Testis (tissue), 3 donors: ENCODE measurements around the gene SLF2. TPM values are rescaled to one million over a fixed set of nuclear protein-coding genes. Genes with fewer than 3 reads are reported as not detected.

ENCODE experiments used
- DNase-seq: peaks from one replicate; pipeline ENCODE4 v3.0.0-alpha.2; 2019
- H3K27ac ChIP-seq, 2 donors: fragments of 200-600 bp; sonication (generic); one replicate each; pipeline ENCODE4 v1.5.1; 2019
- H3K27me3 ChIP-seq: fragments of 200-600 bp; sonication (generic); one replicate; pipeline ENCODE4 v1.5.1; 2019
- H3K36me3 ChIP-seq: fragments of 200-600 bp; sonication (generic); one replicate; pipeline ENCODE4 v1.5.1; 2017; ENCODE audit warnings: low read depth; ENCODE audit errors: missing control alignments
- H3K4me1 ChIP-seq: fragments of 200-600 bp; sonication (generic); one replicate; pipeline ENCODE4 v1.5.1; 2019
- H3K4me3 ChIP-seq, 2 donors: fragments of 200-600 bp; sonication (generic); one replicate each; pipeline ENCODE4 v1.5.1; 2017 to 2019
- H3K9me3 ChIP-seq: fragments of 200-600 bp; sonication (generic); one replicate; pipeline ENCODE4 v1.5.1; 2017
- POLR2A ChIP-seq: fragments of 450-650 bp; IDR thresholded peaks from one replicate; pipeline ENCODE4 v1.6.1; 2017; ENCODE audit warnings: antibody characterized with exemption, mild to moderate bottlenecking, moderate library complexity
- WGBS, 2 donors: methylation state at CpG; one replicate each; pipeline ENCODE4 v1.1.5; 2018; 5-methylcytosine and 5-hydroxymethylcytosine counted together
- intact Hi-C: fragments of 100-400 bp; cut with DNase I; formaldehyde crosslinking; loops from one replicate; pipeline ENCODE4 v1.15.1; 2023; ENCODE audit warnings: low total_unique reads
- polyA plus RNA-seq: library from polyadenylated mRNA; stranded (reverse); fragments of 350-450 nt; fragmentation: Illumina TruSeq; extraction: RNeasy Lipid Tissue Mini Kit (QIAGEN cat#74804); gene quantifications from one replicate; pipeline ENCODE4 v1.2.3, GENCODE V29; 2014; ENCODE audit warnings: low read depth, low replicate concordance; ENCODE audit not compliant: insufficient read depth
- total RNA-seq, 2 donors: library from RNA; depleted of rRNA; stranded (reverse); fragments of >200 nt; gene quantifications; one replicate each; pipeline ENCODE4 v1.2.3, GENCODE V29; 2016
- TF ChIP-seq, protein P1 (sequence below), 3 experiments: fragments of 450-650 bp in 2 of 3; fragments of 200-600 bp in 1 of 3; sonication (generic) in 1 of 3; IDR thresholded peaks; one replicate each; pipeline ENCODE4 v1.5.1; 2016 to 2019; ENCODE audit warnings: antibody characterized with exemption in 3 of 3, mild to moderate bottlenecking in 2 of 3, moderate library complexity in 1 of 3

The SLF2 gene
- total and polyA plus RNA-seq, 3 donors from 2014 or later = 42.6 to 171 (median 150) TPM

DNA sequence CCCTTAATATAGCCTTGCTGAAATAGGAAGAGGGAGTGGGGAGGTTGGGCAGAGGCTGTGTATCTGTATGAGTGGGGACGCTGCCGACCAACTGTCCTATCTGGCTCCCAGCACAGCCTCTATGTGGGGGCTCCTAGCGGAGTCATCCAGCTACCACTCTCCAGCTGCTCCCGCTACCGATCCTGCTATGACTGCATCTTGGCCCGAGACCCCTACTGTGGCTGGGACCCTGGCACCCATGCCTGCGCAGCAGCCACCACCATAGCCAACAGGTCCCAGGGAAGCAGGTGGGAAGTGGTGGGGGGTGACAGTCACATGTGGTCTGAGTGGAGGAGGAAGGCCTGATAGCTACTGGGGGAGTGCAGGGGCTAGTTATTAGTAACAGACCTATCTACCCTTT is 67.9 kb downstream of the SLF2 start:
- no peaks in the 10 kb centered on the region for H3K27me3 ChIP-seq
- no peak overlapping the region for H3K4me3 ChIP-seq
- TF ChIP-seq, protein P1, sequence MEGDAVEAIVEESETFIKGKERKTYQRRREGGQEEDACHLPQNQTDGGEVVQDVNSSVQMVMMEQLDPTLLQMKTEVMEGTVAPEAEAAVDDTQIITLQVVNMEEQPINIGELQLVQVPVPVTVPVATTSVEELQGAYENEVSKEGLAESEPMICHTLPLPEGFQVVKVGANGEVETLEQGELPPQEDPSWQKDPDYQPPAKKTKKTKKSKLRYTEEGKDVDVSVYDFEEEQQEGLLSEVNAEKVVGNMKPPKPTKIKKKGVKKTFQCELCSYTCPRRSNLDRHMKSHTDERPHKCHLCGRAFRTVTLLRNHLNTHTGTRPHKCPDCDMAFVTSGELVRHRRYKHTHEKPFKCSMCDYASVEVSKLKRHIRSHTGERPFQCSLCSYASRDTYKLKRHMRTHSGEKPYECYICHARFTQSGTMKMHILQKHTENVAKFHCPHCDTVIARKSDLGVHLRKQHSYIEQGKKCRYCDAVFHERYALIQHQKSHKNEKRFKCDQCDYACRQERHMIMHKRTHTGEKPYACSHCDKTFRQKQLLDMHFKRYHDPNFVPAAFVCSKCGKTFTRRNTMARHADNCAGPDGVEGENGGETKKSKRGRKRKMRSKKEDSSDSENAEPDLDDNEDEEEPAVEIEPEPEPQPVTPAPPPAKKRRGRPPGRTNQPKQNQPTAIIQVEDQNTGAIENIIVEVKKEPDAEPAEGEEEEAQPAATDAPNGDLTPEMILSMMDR (IDR thresholded peaks at IDR 0.05) = no peak
- no peak for TF ChIP-seq POLR2A
- H3K9me3 ChIP-seq = no peaks in the 10 kb centered on the region
- H3K36me3 ChIP-seq = no peaks in the 10 kb centered on the region
- H3K4me1 ChIP-seq = no peaks in the 10 kb centered on the region
- H3K27ac ChIP-seq = no peak overlapping the region
- intact Hi-C loops = no loop called here
- 84 to 93% methylated on average over 4 to 7 of the region's 7 CpGs for WGBS, 2 donors
- no peak for DNase-seq

DNA sequence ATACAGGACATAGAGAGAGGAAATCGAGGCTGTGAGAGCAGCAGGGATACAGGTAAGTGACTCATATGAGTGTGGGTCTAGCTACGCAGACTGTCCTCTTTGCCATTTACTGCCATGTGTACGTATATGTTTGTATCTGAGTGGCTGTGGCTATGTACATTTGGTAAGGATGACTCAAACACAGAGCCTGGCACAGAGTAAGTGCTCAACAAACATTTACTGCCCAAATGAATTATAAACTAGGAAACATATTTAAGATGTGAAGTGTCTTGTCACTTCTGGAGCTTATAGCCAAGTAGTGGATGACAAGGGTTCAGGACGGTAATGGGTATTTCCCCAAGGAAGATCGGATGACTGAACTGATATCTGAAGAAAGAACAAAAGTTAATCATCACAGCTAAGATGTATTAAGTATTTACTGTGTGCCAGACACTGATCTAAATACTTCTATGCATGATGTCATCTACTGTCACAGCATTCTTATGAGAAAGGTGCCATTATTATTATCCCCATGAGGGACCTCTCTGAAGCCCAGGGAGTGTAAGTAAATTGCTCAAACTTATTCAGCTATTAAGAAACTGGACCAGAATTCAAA is 68.5 kb downstream of the SLF2 start:
- Histone ChIP-seq H3K4me1 (peaks cover 4% of the 10 kb centered on the region), H3K4me3 (no peak overlapping the region), H3K27ac (no peak overlapping the region), H3K9me3 (no peaks in the 10 kb centered on the region), H3K36me3 (no peaks in the 10 kb centered on the region), H3K27me3 (no peaks in the 10 kb centered on the region)
- TF ChIP-seq POLR2A = no peak
- TF ChIP-seq, protein P1 (IDR thresholded peaks at IDR 0.05) = no peak
- 79 to 91% methylated on average over 5 of the region's 5 CpGs for WGBS, 2 donors
- DNase-seq = no peak
- intact Hi-C loops = no loop called here

DNA sequence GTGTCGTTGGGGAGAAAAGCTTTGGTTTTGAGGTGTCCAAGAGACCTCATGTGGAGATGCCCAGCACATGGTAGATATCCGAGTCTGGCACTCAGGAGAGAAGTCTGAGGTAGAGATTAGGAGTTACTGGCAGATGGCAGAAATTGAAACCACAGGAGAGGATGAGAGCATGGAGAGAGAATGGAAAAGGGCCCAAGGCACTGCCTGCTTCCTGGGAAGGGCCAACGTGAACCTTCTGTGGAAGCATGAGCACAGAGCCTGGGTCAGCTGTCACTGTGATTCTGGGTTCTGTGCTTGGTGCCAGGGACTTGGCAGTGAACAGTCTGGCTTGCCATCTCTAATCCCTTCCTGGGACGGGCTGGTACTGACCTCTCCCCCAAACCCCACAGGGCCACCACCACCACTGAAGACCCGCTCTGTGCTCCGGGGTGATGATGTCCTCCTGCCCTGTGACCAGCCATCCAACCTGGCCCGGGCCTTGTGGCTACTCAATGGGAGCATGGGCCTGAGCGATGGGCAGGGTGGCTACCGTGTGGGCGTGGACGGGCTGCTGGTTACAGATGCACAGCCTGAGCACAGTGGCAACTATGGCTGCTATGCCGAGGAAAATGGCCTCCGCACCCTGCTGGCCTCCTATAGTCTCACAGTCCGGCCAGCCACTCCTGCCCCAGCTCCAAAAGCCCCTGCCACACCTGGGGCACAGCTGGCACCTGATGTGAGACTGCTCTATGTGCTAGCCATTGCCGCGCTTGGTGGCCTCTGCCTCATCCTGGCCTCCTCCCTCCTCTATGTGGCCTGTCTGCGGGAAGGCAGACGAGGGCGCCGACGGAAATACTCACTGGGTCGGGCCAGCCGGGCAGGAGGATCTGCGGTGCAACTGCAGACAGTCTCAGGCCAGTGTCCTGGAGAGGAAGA is 70.4 kb downstream of the SLF2 start:
- no peak overlapping the region for H3K27ac ChIP-seq
- DNase-seq = no peak
- no peaks in the 10 kb centered on the region for H3K36me3 ChIP-seq
- H3K4me1 ChIP-seq = peaks cover 15% of the 10 kb centered on the region
- TF ChIP-seq, protein P1 (IDR thresholded peaks at IDR 0.05) = no peak
- TF ChIP-seq POLR2A = no peak
- no peak overlapping the region for H3K4me3 ChIP-seq
- H3K9me3 ChIP-seq = no peaks in the 10 kb centered on the region
- WGBS, 2 donors = 79 to 92% methylated on average over 4 to 24 of the region's 24 CpGs
- H3K27me3 ChIP-seq = no peaks in the 10 kb centered on the region
- intact Hi-C loops = no loop called here

DNA sequence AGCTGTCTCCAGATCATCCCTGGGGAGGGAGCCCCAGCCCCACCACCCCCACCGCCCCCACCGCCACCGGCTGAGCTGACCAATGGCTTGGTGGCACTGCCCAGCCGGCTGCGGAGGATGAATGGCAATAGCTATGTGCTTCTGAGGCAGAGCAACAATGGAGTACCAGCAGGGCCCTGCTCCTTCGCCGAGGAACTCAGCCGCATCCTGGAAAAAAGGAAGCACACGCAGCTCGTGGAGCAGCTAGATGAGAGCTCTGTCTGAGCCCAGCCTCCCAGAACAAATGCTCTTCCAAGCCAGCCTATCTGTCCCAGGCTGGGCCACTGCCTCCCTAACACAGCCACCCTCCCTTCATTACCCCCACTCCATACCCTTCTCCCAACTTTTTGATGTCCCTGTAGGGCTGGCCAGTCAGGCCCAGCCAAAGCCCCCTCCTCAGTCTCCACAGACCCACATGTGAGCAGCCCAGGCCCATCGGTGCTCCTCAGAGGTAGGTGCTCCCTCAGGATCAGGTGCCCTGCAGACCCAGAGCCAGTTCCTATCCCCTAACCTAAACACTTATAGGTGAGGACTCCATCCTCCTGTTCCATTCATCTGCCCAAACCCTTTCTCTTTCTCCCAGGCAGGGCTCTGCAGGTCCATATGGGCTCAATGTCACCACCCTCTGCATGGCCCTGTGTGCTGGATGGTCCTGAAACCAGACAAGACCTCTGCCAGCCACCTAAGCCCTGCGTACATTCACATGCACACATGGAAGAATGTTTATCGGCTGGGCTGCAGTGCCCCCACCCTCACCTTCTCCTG is 71.3 kb downstream of the SLF2 start:
- TF ChIP-seq POLR2A = no peak
- TF ChIP-seq, protein P1 (IDR thresholded peaks at IDR 0.05) = no peak
- no peaks in the 10 kb centered on the region for H3K27me3 ChIP-seq
- no peak overlapping the region for H3K4me3 ChIP-seq
- WGBS, 2 donors = 81 to 88% methylated on average over 8 to 13 of the region's 13 CpGs
- H3K4me1 ChIP-seq = peaks cover 22% of the 10 kb centered on the region
- H3K9me3 ChIP-seq = no peaks in the 10 kb centered on the region
- no peak overlapping the region for H3K27ac ChIP-seq
- H3K36me3 ChIP-seq = no peaks in the 10 kb centered on the region
- intact Hi-C loops = no loop called here
- DNase-seq = no peak
